ENCODE results near the gene CD36. TPM values are rescaled to one million over a fixed set of nuclear protein-coding genes. Genes with fewer than 3 reads are reported as not detected.
"Not testable (repeated sequence)": the region's sequence is repeated elsewhere in the genome, so short reads cannot be mapped to it uniquely, and the experiment has no call there.

The CD36 gene
- total RNA-seq, 1 experiment from 2014 or later = not detected

DNA sequence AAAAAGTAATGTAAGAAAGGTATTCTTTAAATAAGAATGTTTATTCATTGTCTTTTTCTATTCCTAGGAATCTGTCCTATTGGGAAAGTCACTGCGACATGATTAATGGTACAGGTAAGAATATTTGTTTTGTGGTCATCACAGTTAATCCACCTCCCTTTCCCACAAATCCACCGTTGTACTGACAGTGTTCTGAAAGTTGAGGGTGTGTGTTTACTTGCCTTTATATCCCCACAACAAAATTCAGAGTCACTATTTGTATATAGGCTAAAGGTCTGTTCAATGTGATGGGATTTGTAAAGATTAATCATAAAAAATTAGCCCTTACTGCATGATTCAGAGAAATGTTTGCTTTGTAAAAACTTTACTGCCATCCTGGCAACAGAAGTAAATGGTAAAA lies 27.9 kb downstream of the CD36 start:
- no TSS peak for BruUV-seq (replicated peaks)
- Histone ChIP-seq H3K9ac (ENCODE audit: low read length) (peak overlapping the region; percentile 23; the same call in 1 of the 2 replicates), H3F3A (ENCODE audit: low read length, unreplicated experiment) (no peaks in the 10 kb centered on the region), H3K4me2 (ENCODE audit: low read length) (peak overlapping the region; percentile 58), H3K4me3 (ENCODE audit: low read length) (no peak overlapping the region), H3K9me2 (replicated peaks; ENCODE audit: low read length) (no peaks in the 10 kb centered on the region), H3K79me2 (ENCODE audit: low read length) (no peaks in the 10 kb centered on the region), H3K4me1 (ENCODE audit: insufficient read depth, low read length) (peaks cover 17% of the 10 kb centered on the region), H3K27ac (ENCODE audit: low read length) (peak overlapping the region; percentile 79), H3K27me3 (ENCODE audit: low read length) (no peaks in the 10 kb centered on the region), H3K9me3 (ENCODE audit: low read length) (no peaks in the 10 kb centered on the region), H3K36me3 (ENCODE audit: low read depth, low read length) (no peaks in the 10 kb centered on the region), H4K20me1 (ENCODE audit: low read length) (no peaks in the 10 kb centered on the region), H2AFZ (ENCODE audit: low read length) (no peak overlapping the region)
- TF ChIP-seq EZH2 (IDR thresholded peaks at IDR 0.05; ENCODE audit: low read length, unreplicated experiment) = no peak
- ATAC-seq = peak; percentile 92
- POLR2A ChIA-PET (ENCODE audit: unreplicated experiment) = interaction anchor here (0.7 kb wide), 1 partner anchor 1025 kb away, joined by 3 read pairs; no protein-coding TSS in a partner anchor
- intact Hi-C loops (cut with micrococcal nuclease) = loop anchor here (10.0 kb wide), 1 partner anchor 532 kb away; the partner anchor contains the start of gene GNAI1
- CTCF ChIA-PET = no interaction called here
- peak; percentile 81 for DNase-seq

DNA sequence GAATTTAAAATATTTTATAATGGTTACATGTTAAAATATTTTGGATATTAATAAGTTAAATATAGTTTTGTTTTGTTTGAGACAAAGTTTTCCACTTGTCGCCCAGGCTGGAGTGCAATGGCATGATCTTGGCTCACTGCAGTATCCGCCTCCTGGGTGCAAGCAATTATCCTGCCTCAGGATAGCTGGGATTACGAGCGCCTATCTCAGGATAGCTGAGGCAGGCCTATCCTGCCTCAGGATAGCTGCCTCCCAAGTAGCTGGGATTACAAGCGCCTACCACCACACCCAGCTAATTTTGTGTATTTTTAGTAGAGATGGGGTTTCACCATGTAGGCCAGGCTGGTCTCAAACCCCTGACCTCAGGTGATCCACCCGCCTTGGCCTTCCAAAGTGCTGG lies 30.9 kb downstream of the CD36 start:
- H3K4me1 ChIP-seq (ENCODE audit: insufficient read depth, low read length) = peaks cover 17% of the 10 kb centered on the region
- ATAC-seq; H3K79me2 ChIP-seq (ENCODE audit: low read length); H2AFZ ChIP-seq (ENCODE audit: low read length); H3K4me3 ChIP-seq (ENCODE audit: low read length); H3K9me2 ChIP-seq (replicated peaks; ENCODE audit: low read length); H4K20me1 ChIP-seq (ENCODE audit: low read length); H3K9me3 ChIP-seq (ENCODE audit: low read length); H3K27ac ChIP-seq (ENCODE audit: low read length); DNase-seq; BruUV-seq (replicated peaks); H3K27me3 ChIP-seq (ENCODE audit: low read length); POLR2A ChIA-PET (ENCODE audit: unreplicated experiment); H3K4me2 ChIP-seq (ENCODE audit: low read length); H3K9ac ChIP-seq (ENCODE audit: low read length); CTCF ChIA-PET; H3F3A ChIP-seq (ENCODE audit: low read length, unreplicated experiment); H3K36me3 ChIP-seq (ENCODE audit: low read depth, low read length): not testable (repeated sequence)
- intact Hi-C loops (cut with micrococcal nuclease) = loop anchor here (10.0 kb wide), 1 partner anchor 535 kb away; the partner anchor contains the start of gene GNAI1

DNA sequence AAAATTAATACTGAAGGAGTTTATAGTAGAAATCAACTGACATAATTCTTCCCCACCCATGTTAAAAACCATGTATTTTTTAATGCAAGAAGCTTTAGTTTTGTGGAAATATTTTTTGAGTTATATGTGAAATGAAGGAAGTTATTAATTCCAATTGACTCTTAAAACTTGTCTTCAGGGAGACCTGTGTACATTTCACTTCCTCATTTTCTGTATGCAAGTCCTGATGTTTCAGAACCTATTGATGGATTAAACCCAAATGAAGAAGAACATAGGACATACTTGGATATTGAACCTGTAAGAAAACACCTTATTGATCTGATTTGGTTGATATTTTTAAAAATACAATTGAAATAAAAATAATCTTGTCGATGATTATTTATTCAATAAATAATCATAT lies 33.3 kb downstream of the CD36 start:
- H2AFZ ChIP-seq (ENCODE audit: low read length) = no peak overlapping the region
- no peaks in the 10 kb centered on the region for H3K27me3 ChIP-seq (ENCODE audit: low read length)
- H3K9ac ChIP-seq (ENCODE audit: low read length) = no peak overlapping the region
- no peak overlapping the region for H3K27ac ChIP-seq (ENCODE audit: low read length)
- H3K36me3 ChIP-seq (ENCODE audit: low read depth, low read length) = no peaks in the 10 kb centered on the region
- DNase-seq (no peak), ATAC-seq (no peak)
- no TSS peak for BruUV-seq (replicated peaks)
- no peaks in the 10 kb centered on the region for H3K9me3 ChIP-seq (ENCODE audit: low read length)
- TF ChIP-seq, protein P1, sequence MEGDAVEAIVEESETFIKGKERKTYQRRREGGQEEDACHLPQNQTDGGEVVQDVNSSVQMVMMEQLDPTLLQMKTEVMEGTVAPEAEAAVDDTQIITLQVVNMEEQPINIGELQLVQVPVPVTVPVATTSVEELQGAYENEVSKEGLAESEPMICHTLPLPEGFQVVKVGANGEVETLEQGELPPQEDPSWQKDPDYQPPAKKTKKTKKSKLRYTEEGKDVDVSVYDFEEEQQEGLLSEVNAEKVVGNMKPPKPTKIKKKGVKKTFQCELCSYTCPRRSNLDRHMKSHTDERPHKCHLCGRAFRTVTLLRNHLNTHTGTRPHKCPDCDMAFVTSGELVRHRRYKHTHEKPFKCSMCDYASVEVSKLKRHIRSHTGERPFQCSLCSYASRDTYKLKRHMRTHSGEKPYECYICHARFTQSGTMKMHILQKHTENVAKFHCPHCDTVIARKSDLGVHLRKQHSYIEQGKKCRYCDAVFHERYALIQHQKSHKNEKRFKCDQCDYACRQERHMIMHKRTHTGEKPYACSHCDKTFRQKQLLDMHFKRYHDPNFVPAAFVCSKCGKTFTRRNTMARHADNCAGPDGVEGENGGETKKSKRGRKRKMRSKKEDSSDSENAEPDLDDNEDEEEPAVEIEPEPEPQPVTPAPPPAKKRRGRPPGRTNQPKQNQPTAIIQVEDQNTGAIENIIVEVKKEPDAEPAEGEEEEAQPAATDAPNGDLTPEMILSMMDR (conservative IDR thresholded peaks at IDR 0.05; ENCODE audit: low read depth, low read length) = no peak
- no peak for TF ChIP-seq EZH2 (IDR thresholded peaks at IDR 0.05; ENCODE audit: low read length, unreplicated experiment)
- no peak for TF ChIP-seq EZH2phosphoT487 (IDR thresholded peaks at IDR 0.05; ENCODE audit: borderline replicate concordance, low read length)
- no peaks in the 10 kb centered on the region for H3K9me2 ChIP-seq (replicated peaks; ENCODE audit: low read length)
- no peaks in the 10 kb centered on the region for H3K79me2 ChIP-seq (ENCODE audit: low read length)
- H3K4me2 ChIP-seq (ENCODE audit: low read length) = no peak overlapping the region
- intact Hi-C loops (cut with micrococcal nuclease) = no loop called here
- H4K20me1 ChIP-seq (ENCODE audit: low read length) = no peaks in the 10 kb centered on the region
- no peaks in the 10 kb centered on the region for H3F3A ChIP-seq (ENCODE audit: low read length, unreplicated experiment)
- H3K4me1 ChIP-seq (ENCODE audit: insufficient read depth, low read length) = peaks cover 30% of the 10 kb centered on the region
- H3K4me3 ChIP-seq (ENCODE audit: low read length) = no peak overlapping the region
- ChIA-PET POLR2A (ENCODE audit: unreplicated experiment) (no interaction called here), CTCF (no interaction called here)

DNA sequence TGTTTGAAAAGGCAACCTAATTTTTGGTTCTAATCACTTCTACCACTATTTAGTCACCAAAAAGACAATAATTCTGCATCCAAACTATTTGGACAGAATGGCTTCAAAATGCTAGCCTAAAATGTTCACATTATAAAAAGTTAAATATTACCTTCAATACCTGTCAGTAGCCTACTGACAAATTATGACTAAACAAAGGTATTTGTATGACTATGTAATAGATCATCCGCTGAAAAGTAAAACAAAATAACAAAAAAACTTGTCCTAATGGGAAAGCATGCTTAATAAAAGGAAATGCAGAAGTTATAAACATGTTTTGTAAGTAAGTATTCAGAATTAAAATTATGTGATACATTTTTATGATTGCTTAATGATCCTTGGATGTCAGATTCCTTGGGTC lies 36.6 kb downstream of the CD36 start:
- peak overlapping the region; percentile 21 for H3K4me2 ChIP-seq (ENCODE audit: low read length)
- DNase-seq = peak; percentile 61
- peak; percentile 39 for ATAC-seq
- ChIA-PET CTCF (interaction anchor here (0.7 kb wide), 1 partner anchor 795 kb away, joined by 3 read pairs; no protein-coding TSS in a partner anchor), POLR2A (ENCODE audit: unreplicated experiment) (no interaction called here)
- no peak overlapping the region for H3K4me3 ChIP-seq (ENCODE audit: low read length)
- H3K36me3 ChIP-seq (ENCODE audit: low read depth, low read length) = no peaks in the 10 kb centered on the region
- no peaks in the 10 kb centered on the region for H3K9me3 ChIP-seq (ENCODE audit: low read length)
- no peaks in the 10 kb centered on the region for H3F3A ChIP-seq (ENCODE audit: low read length, unreplicated experiment)
- intact Hi-C loops (cut with micrococcal nuclease) = no loop called here
- H3K27me3 ChIP-seq (ENCODE audit: low read length) = no peaks in the 10 kb centered on the region
- H3K27ac ChIP-seq (ENCODE audit: low read length) = peak overlapping the region; percentile 50
- no peak overlapping the region for H2AFZ ChIP-seq (ENCODE audit: low read length)
- no peak overlapping the region for H3K9ac ChIP-seq (ENCODE audit: low read length)
- BruUV-seq (replicated peaks) = no TSS peak
- H3K9me2 ChIP-seq (replicated peaks; ENCODE audit: low read length) = no peaks in the 10 kb centered on the region
- H3K4me1 ChIP-seq (ENCODE audit: insufficient read depth, low read length) = peaks cover 39% of the 10 kb centered on the region
- no peaks in the 10 kb centered on the region for H4K20me1 ChIP-seq (ENCODE audit: low read length)
- no peaks in the 10 kb centered on the region for H3K79me2 ChIP-seq (ENCODE audit: low read length)
- no peak for TF ChIP-seq EZH2phosphoT487 (IDR thresholded peaks at IDR 0.05; ENCODE audit: borderline replicate concordance, low read length)
- TF ChIP-seq, protein P1 (conservative IDR thresholded peaks at IDR 0.05; ENCODE audit: low read depth, low read length) = no peak
- TF ChIP-seq EZH2 (IDR thresholded peaks at IDR 0.05; ENCODE audit: low read length, unreplicated experiment) = no peak

Measured in PC-3 (cell line).